B cell (primary cell): ENCODE measurements around the gene PSTPIP1. TPM values are rescaled to one million over a fixed set of nuclear protein-coding genes. Genes with fewer than 3 reads are reported as not detected.

ENCODE experiments used
- ATAC-seq: fragments of 200-7000 bp; cut with Tn5 transposase; one replicate; pipeline ENCODE4 v1.10.0; 2021; ENCODE audit warnings: low read depth, mild to moderate bottlenecking, moderate number of reproducible peaks, moderate library complexity
- CTCF ChIA-PET: fragments of 350-600 bp; sonication (Branson Sonifier 250); formaldehyde crosslinking; loops from one replicate; lab custom pipeline; 2021; ENCODE audit warnings: antibody characterized with exemption, inconsistent platforms; lab: Charles Lee
- POLR2A ChIA-PET: fragments of 350-600 bp; sonication (Branson Sonifier 250); formaldehyde crosslinking; loops from one replicate; lab custom pipeline; 2021; ENCODE audit warnings: antibody characterized with exemption; lab: Charles Lee
- DNase-seq: peaks from one replicate; pipeline ENCODE4 v3.0.0; 2013
- H2AFZ ChIP-seq: 2 replicates; pipeline ENCODE4 v1.6.1; 2012; ENCODE audit warnings: mild to moderate bottlenecking, low read depth, low read length; ENCODE audit not compliant: insufficient read depth, poor library complexity, severe bottlenecking
- H3K27ac ChIP-seq, 2 donors: 1 replicate in 1 of 2; 2 replicates in 1 of 2; pipeline ENCODE4 v1.5.1; 2012 to 2013; ENCODE audit warnings: low read length in 2 of 2, mild to moderate bottlenecking in 2 of 2, moderate library complexity in 1 of 2
- H3K27me3 ChIP-seq, 4 experiments: fragments of 200-600 bp in 1 of 4; sonication (generic) in 1 of 4; replicated peaks in 1 of 4; 1 replicate in 2 of 4; 2 replicates in 2 of 4; pipeline versions ENCODE4 v1.6.1 to v1.7.0; 2013 to 2016; ENCODE audit warnings: low read length in 3 of 4, mild to moderate bottlenecking in 2 of 4, mixed read lengths in 1 of 4, moderate library complexity in 1 of 4; ENCODE audit not compliant: insufficient read depth in 4 of 4, control insufficient read depth in 3 of 4; ENCODE audit errors: control extremely low read depth in 1 of 4
- H3K36me3 ChIP-seq, 2 experiments: replicated peaks in 1 of 2; 1 replicate in 1 of 2; 2 replicates in 1 of 2; pipeline versions ENCODE4 v1.6.1 to v1.7.1; 2013; ENCODE audit warnings: low read length in 1 of 2; ENCODE audit not compliant: insufficient read depth in 2 of 2, control insufficient read depth in 1 of 2; ENCODE audit errors: control extremely low read depth in 1 of 2, extremely low read depth in 1 of 2
- H3K4me1 ChIP-seq, 2 donors: fragments of 200-600 bp in 1 of 2; sonication (generic) in 1 of 2; 1 replicate in 1 of 2; 2 replicates in 1 of 2; pipeline versions ENCODE4 v1.5.1 to v1.6.1; 2013 to 2017; ENCODE audit warnings: low read length in 2 of 2; ENCODE audit not compliant: control insufficient read depth in 2 of 2, insufficient read depth in 2 of 2
- H3K4me2 ChIP-seq: replicated peaks from 2 replicates; pipeline ENCODE3; 2012; ENCODE audit warnings: mild to moderate bottlenecking, low read depth, low read length; ENCODE audit not compliant: poor library complexity, severe bottlenecking
- H3K4me3 ChIP-seq, 5 experiments: fragments of 200-600 bp in 1 of 5; sonication (generic) in 1 of 5; 1 replicate in 3 of 5; 2 replicates in 2 of 5; pipeline versions ENCODE4 v1.5.1 to v1.7.0; 2011 to 2016; ENCODE audit warnings: low read length in 4 of 5, mild to moderate bottlenecking in 4 of 5, low read depth in 2 of 5, control low read depth in 1 of 5, moderate library complexity in 1 of 5; ENCODE audit not compliant: insufficient read depth in 1 of 5; ENCODE audit errors: control extremely low read depth in 1 of 5, extremely low read depth in 1 of 5
- H3K79me2 ChIP-seq: fragments of 200-600 bp; sonication (generic); one replicate; pipeline ENCODE4 v1.6.0; 2016; ENCODE audit warnings: low read length; ENCODE audit not compliant: control insufficient read depth, insufficient read depth
- H3K9ac ChIP-seq: fragments of 200-600 bp; sonication (generic); 2 replicates; pipeline ENCODE4 v1.6.1; 2017; ENCODE audit warnings: mild to moderate bottlenecking, low read length, moderate library complexity
- H3K9me3 ChIP-seq, 3 donors: one replicate each; pipeline versions ENCODE4 v1.6.1 to v1.7.1; 2013; ENCODE audit warnings: low read length in 2 of 3; ENCODE audit not compliant: control insufficient read depth in 2 of 3, insufficient read depth in 1 of 3; ENCODE audit errors: control extremely low read depth in 1 of 3
- H4K20me1 ChIP-seq: 2 replicates; pipeline ENCODE4 v1.6.0; 2012; ENCODE audit warnings: mild to moderate bottlenecking, low read length; ENCODE audit not compliant: insufficient read depth, control insufficient read depth, poor library complexity, severe bottlenecking
- H3K27ac Mint-ChIP-seq: one replicate; pipeline ENCODE4 v1.8.0; 2021; ENCODE audit warnings: mixed read lengths
- H3K27me3 Mint-ChIP-seq: one replicate; pipeline ENCODE4 v1.8.0; 2021; ENCODE audit warnings: mixed read lengths
- H3K4me1 Mint-ChIP-seq: one replicate; pipeline ENCODE4 v1.8.0; 2021; ENCODE audit warnings: mixed read lengths
- H3K4me3 Mint-ChIP-seq: one replicate; pipeline ENCODE4 v1.8.0; 2021; ENCODE audit warnings: mixed read lengths
- H3K9me3 Mint-ChIP-seq: one replicate; pipeline ENCODE4 v1.8.0; 2022; ENCODE audit warnings: mixed read lengths; ENCODE audit not compliant: insufficient read depth
- CTCF ChIP-seq: fragments of 200-600 bp; IDR thresholded peaks from one replicate; pipeline ENCODE4 v1.8.0; 2022; ENCODE audit warnings: antibody characterized with exemption, mild to moderate bottlenecking
- EZH2 ChIP-seq: IDR thresholded peaks from 2 replicates; pipeline ENCODE4 v1.6.1; 2012; ENCODE audit warnings: borderline replicate concordance, low read depth, mild to moderate bottlenecking, moderate library complexity, low read length; ENCODE audit not compliant: insufficient read depth, poor library complexity, severe bottlenecking
- WGBS: methylation state at CpG from one replicate; pipeline ENCODE4 v1.1.5; 2013; ENCODE audit warnings: missing lambda C conversion rate; ENCODE audit not compliant: insufficient coverage; 5-methylcytosine and 5-hydroxymethylcytosine counted together
- intact Hi-C: fragments of 100-400 bp; cut with micrococcal nuclease; formaldehyde crosslinking; loops from one replicate; pipeline ENCODE4 v1.10.0; 2022
- polyA plus RNA-seq: library from polyadenylated mRNA; depleted of rRNA; stranded (reverse); fragments of >200 nt; gene quantifications from 2 replicates; pipeline ENCODE4 v1.2.3, GENCODE V29; 2012
- total RNA-seq, 2 donors: library from RNA; stranded (reverse); fragments of 120-200 nt in 1 of 2; gene quantifications; 1 replicate in 1 of 2; 2 replicates in 1 of 2; pipeline versions ENCODE4 v1.2.3 to v1.2.4, GENCODE V29; 2013 to 2022

The PSTPIP1 gene
- total and polyA plus RNA-seq, 2 donors (not counting 1 experiment from before 2014, with no cell fraction given), result 69.0 to 79.3 TPM

GRCh38 chr15:77014132-77015081, 19.5 kb downstream of the PSTPIP1 start:
- Histone ChIP-seq H3K27ac (peak overlapping the region; percentile 16 to 47), H3K9ac (peak overlapping the region; percentile 20)

More at GRCh38 chr15:77014132-77015081, 19.5 kb downstream of the PSTPIP1 start:
- peaks cover 51 to 84% of the 10 kb centered on the region in 2 donors for H3K4me1 ChIP-seq
- H3K27me3 ChIP-seq, result no peaks in the 10 kb centered on the region
- H4K20me1 ChIP-seq, result peaks cover 86% of the 10 kb centered on the region
- Mint-ChIP-seq H3K4me3 (peak overlapping the region; percentile 48), H3K27ac (peak overlapping the region; percentile 81), H3K27me3 (no peaks in the 10 kb centered on the region), H3K9me3 (no peaks in the 10 kb centered on the region), H3K4me1 (peaks cover 63% of the 10 kb centered on the region)
- ChIA-PET POLR2A (interaction anchor here (1.3 to 1.5 kb wide), 2 partner anchors 17 to 19 kb away, joined by 3 read pairs; partner anchors contain the start of gene PSTPIP1), CTCF (interaction anchor here (1.3 to 1.7 kb wide), 4 partner anchors 8 to 529 kb away, joined by 3 to 12 read pairs (median 6); partner anchors contain the start of gene PSTPIP1)
- intact Hi-C loops, result loop anchor here (1.0 kb wide), 1 partner anchor 11 kb away; no protein-coding TSS in a partner anchor
- peaks cover 0 to 36% of the 10 kb centered on the region in 2 experiments for H3K36me3 ChIP-seq
- H3K4me3 ChIP-seq, result no peak overlapping the region
- peak overlapping the region; percentile 62 for H3K4me2 ChIP-seq
- H3K9me3 ChIP-seq, result no peaks in the 10 kb centered on the region
- ATAC-seq (peak; percentile 78), DNase-seq (peak; percentile 69)
- peaks cover 74% of the 10 kb centered on the region for H3K79me2 ChIP-seq
- 42% methylated on average over 21 of the region's 23 CpGs for WGBS
- no peak for TF ChIP-seq CTCF
- TF ChIP-seq EZH2, result no peak
- no peak overlapping the region for H2AFZ ChIP-seq
